NCI-H748 treated with DMSO at 0.1 percent for 48 hours (cell line): Measurements from ENCODE around the gene LRBA.
"Not testable (repeated sequence)": the region's sequence is repeated elsewhere in the genome, so short reads cannot be mapped to it uniquely, and the experiment has no call there.

ENCODE experiments used
- DNase-seq: peaks from one replicate; lab custom pipeline; 2025; lab: John Stamatoyannopoulos, UW

The LRBA gene

GRCh38 chr4:150664935-150665334 lies 350.1 kb downstream of the LRBA start:
- no peak for DNase-seq

- DNase-seq, result no peak
Observed at GRCh38 chr4:150662686-150663085, 352.4 kb downstream of the LRBA start.

GRCh38 chr4:150661551-150661950 lies 353.5 kb downstream of the LRBA start:
- DNase-seq, result not testable (repeated sequence)

- not testable (repeated sequence) for DNase-seq
Observed at GRCh38 chr4:150658258-150658657, 356.8 kb downstream of the LRBA start.

- DNase-seq, result no peak
Observed at GRCh38 chr4:150656891-150657290, 358.2 kb downstream of the LRBA start.

- DNase-seq, result no peak
Observed at GRCh38 chr4:150650751-150651150, 364.3 kb downstream of the LRBA start.

GRCh38 chr4:150648123-150648522 lies 367.0 kb downstream of the LRBA start:
- DNase-seq, result no peak

- no peak for DNase-seq
Observed at GRCh38 chr4:150647008-150647407, 368.1 kb downstream of the LRBA start.

GRCh38 chr4:150641612-150642011 lies 373.5 kb downstream of the LRBA start:
- DNase-seq, result no peak

GRCh38 chr4:150632639-150633038 lies 382.4 kb downstream of the LRBA start:
- no peak for DNase-seq

GRCh38 chr4:150628073-150628472 lies 387.0 kb downstream of the LRBA start:
- no peak for DNase-seq

GRCh38 chr4:150625033-150625432 lies 390.1 kb downstream of the LRBA start:
- DNase-seq, result no peak

- no peak for DNase-seq
Observed at GRCh38 chr4:150624055-150624454, 391.0 kb downstream of the LRBA start.

GRCh38 chr4:150619042-150619441 lies 396.0 kb downstream of the LRBA start:
- no peak for DNase-seq

GRCh38 chr4:150609131-150609530 lies 406.0 kb downstream of the LRBA start:
- no peak for DNase-seq

GRCh38 chr4:150600812-150601445 lies 414.2 kb downstream of the LRBA start:
- no peak for DNase-seq

GRCh38 chr4:150599547-150599946 lies 415.5 kb downstream of the LRBA start:
- DNase-seq, result no peak

- no peak for DNase-seq
Observed at GRCh38 chr4:150598909-150599308, 416.2 kb downstream of the LRBA start.

GRCh38 chr4:150593996-150594395 lies 421.1 kb downstream of the LRBA start:
- no peak for DNase-seq

GRCh38 chr4:150591904-150592303 lies 423.2 kb downstream of the LRBA start:
- no peak for DNase-seq

- no peak for DNase-seq
Observed at GRCh38 chr4:150591406-150591805, 423.7 kb downstream of the LRBA start.

- DNase-seq, result no peak
Observed at GRCh38 chr4:150590631-150591030, 424.5 kb downstream of the LRBA start.

- DNase-seq, result no peak
Observed at GRCh38 chr4:150589157-150589556, 425.9 kb downstream of the LRBA start.

GRCh38 chr4:150588316-150588715 lies 426.8 kb downstream of the LRBA start:
- DNase-seq, result no peak
